Measurements from ENCODE around the gene CABP5.

Gene CABP5

DNA sequence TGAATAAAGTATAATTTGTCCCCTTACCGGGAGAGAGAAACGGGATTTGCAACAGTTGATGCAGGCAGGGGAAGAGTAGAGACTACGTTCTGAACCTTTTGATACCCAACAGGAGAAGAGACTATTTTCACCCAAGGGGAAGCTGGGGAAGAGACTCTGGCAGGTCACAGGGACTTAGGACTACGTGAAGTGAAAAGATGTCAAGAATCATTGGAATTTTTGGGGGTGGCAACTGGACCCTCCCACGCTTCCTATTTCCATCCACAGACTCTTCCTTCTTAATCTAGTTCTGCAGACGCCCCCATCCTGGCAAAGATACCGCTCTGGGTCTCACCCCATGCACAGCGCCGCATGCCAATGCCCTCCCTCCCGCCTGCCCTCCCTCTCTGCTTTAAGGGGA lies 13.8 kb downstream of the CABP5 start:
- no peak for DNase-seq

DNA sequence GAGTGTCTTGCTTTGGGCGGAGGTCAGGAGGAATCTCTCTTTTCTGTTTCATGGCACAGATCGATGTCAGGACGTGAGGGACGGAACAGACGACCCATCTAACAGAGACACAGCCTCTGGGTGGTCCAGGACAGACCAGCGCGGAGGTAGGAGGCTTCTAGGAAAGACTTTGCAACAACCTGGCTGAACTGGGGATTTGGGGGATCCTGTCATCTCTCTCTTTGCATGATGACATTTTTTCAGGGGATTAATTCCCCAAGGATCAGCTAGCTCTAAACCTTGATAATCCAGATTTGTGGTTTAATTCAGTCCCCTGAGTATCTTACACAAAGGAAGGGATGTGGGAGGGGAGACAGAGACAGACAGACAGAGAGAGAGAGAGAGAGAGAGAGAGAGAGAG lies 14.4 kb downstream of the CABP5 start:
- DNase-seq = no peak

DNA sequence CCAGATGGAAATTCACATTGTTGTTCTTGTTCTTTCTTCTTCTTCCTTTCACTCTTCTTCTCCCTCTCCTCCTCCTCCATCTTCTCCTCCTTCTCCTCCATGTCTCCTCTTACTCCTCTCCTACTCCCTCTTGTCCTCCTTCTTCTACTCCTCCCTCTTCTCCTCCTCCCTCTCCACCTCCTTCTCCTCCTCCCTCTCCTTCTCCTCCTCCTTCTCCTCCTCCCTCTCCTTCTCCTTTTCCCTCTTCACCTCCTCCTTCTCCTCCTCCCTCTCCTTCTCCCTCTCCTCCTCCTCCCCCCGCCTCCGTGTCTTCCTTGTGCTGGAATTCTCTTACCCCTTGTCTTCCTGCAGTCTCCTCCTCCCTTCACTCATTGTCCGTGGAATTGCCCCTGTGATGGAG lies 18.4 kb downstream of the CABP5 start:
- no peak for DNase-seq

DNA sequence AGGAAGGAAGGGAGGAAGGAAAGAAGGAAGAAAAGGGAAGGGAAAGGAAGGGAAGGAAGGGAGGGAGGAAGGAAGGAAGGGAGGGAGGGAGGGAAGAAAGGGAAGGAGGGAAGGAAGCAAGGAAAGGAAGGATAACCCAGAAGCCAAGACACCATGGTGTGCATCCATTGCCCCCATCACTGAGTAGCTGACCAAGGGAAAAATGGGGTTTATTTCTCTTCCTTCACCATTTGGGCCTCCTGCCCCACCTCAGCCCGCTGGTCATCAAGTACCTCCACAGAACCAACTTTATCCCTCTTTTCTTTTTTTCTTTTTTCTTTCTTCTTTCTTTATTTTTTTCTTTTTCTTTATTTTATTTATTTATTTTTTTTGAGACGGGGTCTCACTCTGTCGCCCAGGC lies 20.4 kb downstream of the CABP5 start:
- no peak for DNase-seq

DNA sequence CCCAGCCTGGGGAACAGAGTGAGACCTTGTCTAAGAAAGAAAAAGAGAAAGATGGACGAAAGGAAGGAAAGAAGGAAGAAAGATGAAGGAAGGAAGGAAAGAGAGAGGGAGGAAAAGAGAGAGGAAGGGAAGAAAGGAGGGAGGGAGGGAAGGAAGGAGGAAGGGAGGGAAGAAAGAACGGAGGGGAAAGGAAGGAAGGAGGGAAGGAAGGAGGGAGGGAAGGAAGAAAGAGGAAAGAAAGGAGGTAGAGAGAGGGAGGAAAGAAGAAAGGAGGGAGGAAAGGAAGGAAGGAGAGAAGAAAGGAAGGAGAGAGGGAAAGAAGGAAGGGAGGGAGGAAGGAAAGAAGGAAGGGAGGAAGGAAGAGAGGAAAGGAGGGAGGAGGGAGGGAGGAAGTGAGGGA lies 20.9 kb downstream of the CABP5 start:
- no peak for DNase-seq

DNA sequence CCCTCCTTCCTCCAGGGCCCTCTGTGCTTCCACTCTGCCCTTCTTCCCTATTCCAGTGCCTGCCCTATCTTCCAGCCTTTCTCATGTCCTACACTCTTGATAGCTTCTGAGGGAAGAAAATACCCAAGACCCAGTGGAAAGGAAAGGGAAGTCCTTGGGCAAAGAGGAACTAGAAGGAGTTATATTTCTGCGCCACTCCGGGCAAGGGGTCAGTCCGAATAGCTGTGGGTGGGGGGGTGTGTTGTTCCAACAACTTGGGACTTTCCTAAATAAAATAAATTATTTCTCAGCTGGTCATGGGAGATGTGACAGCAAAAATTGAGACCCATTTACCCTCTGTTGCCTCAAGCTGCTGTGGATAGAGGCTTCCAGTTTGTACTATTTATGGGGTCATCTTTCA lies 23.2 kb downstream of the CABP5 start:
- DNase-seq = no peak

DNA sequence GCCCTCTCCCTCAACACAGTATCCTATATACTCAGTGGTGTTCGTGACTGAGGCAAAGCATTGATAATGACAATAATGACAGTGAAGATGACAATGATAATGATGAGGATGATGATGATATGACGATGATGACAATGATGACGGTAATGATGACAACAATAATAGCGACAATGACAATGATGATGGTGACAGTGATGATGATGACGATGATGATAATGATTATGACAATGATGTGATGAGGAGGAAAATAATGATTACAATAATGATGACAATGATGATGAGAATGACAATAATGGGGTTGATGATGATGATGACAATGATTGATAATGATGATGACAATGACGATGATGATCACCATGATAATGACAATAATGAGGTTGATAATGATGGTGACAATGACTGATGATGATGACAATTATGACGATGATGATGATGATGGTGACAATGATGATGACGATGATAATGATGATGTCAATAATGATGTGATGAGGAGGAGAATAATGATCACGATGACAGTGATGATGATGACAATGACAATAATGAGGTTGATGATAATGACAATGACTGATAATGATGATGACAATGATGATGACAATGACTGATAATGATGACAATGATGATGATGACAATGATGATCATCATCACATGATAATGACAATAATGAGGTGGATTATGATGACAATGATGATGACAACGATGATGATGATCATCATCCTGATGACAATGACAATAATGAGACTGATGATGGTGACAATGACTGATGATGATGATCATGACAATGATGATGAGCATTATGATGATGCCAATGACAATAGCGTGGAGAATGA lies 32.7 kb downstream of the CABP5 start:
- DNase-seq = no peak

DNA sequence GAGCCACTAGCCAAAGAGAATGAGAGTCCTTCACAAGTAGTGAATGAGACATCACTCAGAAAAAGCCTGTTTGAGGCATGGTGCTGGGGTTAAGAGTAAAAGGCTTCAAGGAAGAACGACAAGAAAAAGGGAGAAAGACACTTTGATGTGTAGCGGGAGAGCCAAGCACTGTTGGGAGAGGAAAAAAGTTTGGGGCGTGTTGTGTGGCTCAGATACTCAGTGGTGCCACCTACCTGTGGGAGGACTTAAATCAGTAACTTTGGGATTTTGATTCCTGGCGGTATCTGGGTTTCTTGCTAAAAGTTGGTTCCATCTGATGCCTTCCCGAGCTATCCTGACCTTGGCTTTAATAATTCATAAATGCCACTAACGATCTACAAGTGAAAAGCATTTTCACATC lies 37.1 kb downstream of the CABP5 start:
- DNase-seq = no peak

DNA sequence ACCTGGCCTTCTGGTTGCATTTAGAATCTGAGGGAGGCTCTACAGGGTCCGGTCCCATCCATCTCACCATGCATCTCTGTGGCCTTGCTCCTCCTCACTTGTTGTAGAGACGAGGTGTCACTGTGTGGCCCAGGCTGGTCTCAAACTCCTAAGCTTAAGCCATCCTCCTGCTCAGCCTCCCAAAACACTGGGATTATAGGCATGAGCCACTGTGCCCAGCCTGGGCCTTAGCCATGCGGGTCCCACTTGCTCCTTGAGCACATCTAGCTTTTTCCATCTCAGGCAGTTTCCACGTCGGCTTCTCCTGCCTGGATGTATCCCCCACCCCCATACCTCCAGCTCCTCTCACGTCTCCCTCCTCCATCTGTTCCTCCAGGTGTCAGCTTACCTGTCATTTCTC lies 39.6 kb downstream of the CABP5 start:
- DNase-seq = no peak

DNA sequence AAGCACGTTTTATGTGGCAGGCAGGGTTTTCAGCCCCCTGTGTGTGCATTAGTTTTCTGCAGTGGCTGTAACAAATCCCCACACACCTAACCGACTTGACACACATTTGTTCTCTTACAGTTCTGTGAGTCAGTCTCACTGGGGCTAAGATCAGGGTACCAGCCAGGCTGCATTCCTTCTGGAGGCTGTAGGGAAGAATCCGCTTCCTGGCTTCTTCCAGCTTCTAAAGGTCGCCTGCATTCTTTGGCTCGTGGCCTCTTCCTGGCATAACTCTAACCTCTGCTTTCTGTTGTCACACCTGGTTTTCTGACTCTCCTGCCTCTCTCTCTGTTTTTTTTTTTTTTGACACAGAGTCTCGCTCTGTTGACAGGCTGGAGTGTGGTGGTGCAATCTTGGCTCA lies 43.0 kb downstream of the CABP5 start:
- DNase-seq = no peak

DNA sequence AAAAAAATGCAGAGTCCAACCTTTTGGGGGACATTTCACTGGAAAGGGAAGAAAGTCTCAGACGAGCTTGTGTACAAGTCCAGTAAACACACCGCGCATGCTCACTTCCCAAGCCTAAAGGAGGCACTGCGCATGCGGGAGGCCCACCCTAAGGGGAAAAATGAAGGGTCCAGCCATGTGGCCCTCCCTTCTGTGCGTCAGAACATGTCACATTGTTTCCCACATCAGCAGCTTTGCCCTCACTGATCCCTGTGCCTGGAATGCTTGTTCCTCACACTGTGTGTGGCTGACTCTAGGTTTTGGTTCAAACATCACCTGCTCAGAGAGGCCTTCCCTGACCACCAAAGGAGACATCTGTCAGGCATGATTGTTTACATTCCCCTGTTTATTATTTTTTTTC lies 45.1 kb downstream of the CABP5 start:
- DNase-seq = no peak

DNA sequence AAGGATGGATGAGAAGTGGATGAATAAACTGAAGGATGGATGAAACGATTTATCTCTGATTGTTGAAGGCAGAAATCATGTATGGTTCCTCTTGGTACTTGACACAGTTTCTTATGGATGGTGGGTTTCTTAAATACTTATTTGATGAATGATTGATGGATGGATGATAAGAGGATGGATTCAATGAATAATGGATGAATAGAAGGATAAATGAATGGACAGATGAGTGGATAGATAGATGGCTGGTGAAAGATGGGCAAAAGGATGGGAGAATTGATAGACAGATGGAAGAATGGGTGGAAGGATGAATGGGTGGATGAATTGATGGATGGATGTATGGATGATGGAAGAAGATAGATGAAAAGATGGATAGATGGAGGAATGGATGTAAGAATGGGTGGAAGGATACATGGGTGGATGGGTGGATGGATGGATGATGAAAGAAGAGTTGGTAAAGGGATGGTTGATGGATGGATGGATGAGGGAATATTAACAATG lies 47.6 kb downstream of the CABP5 start:
- DNase-seq = no peak

DNA sequence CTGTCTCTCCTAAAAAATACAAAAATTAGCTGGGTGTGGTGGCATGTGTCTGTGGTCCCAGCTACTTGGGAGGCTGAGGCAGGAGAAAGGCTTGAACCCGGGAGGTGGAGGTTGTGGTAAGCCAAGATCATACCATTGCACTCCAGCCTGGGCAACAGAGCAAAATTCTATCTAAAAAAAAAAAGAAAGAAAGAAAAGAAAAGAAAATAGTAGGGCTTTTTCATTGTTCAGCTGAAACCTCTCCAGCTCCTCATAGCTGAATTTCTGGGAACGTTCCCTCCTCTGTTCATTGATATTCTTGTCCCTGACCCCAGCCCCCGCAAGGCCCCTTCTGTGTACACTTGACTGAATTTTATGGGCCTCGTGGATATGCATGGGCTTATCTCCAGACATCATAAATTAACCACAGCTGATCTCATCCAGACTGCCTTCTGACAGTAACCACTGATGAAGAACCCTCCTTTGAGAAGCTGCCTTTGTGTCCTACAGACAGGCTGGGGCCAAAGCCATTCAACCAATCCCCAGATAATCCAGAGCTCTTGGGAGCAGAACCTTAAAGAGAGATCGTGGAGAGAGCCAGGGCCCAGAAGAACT lies 49.6 kb downstream of the CABP5 start, which contains the start of gene ELSPBP1:
Gene ELSPBP1 (plus strand): TSS at position 424 of the 594 bp plus-strand sequence. CDS start 14,036 bp downstream, outside the sequence.
- DNase-seq = no peak

DNA sequence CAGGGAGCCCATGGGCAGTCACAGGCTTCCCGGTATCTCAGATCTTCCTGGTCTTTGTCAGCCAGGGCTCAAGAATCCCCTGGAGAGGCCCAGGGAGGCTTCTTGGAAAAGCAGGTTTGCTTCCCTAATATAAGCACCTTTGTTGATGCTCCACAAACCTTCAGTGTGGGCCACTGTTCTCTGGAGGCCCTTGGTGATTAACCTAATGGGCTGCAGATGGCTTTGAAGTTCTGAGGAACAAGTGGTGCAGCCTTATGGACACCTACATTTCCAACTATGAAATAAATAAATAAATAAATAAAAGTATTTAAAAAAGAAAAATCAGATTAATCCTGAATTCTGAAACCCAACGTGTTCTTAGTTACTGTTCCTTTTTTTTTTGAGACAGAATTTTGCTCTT lies 51.8 kb downstream of the CABP5 start, which contains the start of gene BSPH1:
Gene BSPH1 (minus strand): TSS at position 101 of the 400 bp plus-strand sequence. CDS start 89 bp downstream, at position 12.
- DNase-seq = no peak

DNA sequence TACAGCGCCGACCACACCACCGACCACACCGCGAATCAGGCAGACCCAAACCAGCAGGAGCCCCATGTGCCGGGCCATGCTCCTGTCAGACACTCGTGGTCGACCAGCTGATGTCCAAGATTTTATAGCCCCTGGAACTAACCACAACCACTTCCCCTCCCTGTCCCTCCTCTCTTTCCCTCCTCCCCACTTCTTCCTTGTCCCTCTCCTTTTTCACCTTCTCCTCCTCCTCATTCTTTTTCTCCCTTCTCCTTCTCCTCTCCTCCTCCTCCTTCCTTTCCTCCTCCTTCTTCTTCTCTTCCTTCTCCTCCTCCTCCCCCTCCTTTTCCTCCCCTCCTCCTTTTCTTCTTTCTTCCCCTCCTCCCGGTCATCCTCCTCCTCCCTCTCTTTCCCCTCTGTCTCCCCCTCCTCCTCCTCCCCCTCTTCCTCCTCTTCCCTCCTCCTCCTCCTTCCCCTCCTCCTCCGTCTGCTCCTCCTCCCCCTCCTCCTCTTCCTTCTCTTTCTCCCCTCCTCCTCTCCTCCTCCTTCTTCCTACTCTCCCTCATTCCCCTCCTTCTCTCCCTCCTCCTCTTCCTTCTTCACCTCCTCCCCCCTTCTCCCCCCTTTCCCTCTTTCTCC lies 52.6 kb downstream of the CABP5 start:
- no peak for DNase-seq
